Neural cell (in vitro differentiated cells): ENCODE measurements around the gene LRRC10B. TPM values are rescaled to one million over a fixed set of nuclear protein-coding genes. Genes with fewer than 3 reads are reported as not detected.

Experiments
- H2AFZ ChIP-seq: fragments of 200-600, 300-800 bp; sonication (generic), shearing (Covaris generic); 2 replicates; pipeline ENCODE4 v1.6.0; 2014; ENCODE audit warnings: low read depth, mild to moderate bottlenecking, antibody characterized with exemption, low read length, moderate library complexity
- H3F3A ChIP-seq: fragments of 200-600 bp; shearing (Covaris generic); 2 replicates; pipeline ENCODE4 v1.6.1; 2016; ENCODE audit warnings: mild to moderate bottlenecking, moderate library complexity, mixed read lengths, antibody characterized with exemption, low read length; ENCODE audit not compliant: insufficient read depth, poor library complexity, severe bottlenecking
- H3K27ac ChIP-seq: fragments of 200-600, 300-800 bp; sonication (generic), shearing (Covaris generic); 2 replicates; pipeline ENCODE4 v1.5.1; 2014; ENCODE audit warnings: mild to moderate bottlenecking, low read length, moderate library complexity
- H3K27me3 ChIP-seq: fragments of 300-800, 200-600 bp; sonication (generic), shearing (Covaris generic); 2 replicates; pipeline ENCODE4 v1.6.0; 2014; ENCODE audit warnings: mild to moderate bottlenecking, low read depth, low read length, moderate library complexity; ENCODE audit not compliant: insufficient read depth
- H3K36me3 ChIP-seq: fragments of 300-800, 200-600 bp; sonication (generic), shearing (Covaris generic); 2 replicates; pipeline ENCODE4 v1.5.1; 2014; ENCODE audit warnings: mild to moderate bottlenecking, antibody characterized with exemption, low read length, moderate library complexity; ENCODE audit not compliant: insufficient read depth
- H3K4me2 ChIP-seq: fragments of 300-800, 200-600 bp; sonication (generic), shearing (Covaris generic); 2 replicates; pipeline ENCODE4 v1.6.0; 2014; ENCODE audit warnings: mild to moderate bottlenecking, low read length
- H3K4me3 ChIP-seq: fragments of 300-800, 200-600 bp; sonication (generic), shearing (Covaris generic); 2 replicates; pipeline ENCODE4 v1.5.1; 2014; ENCODE audit warnings: mild to moderate bottlenecking, low read length, moderate library complexity
- H3K79me2 ChIP-seq: fragments of 200-600 bp; shearing (Covaris generic); replicated peaks from 2 replicates; pipeline ENCODE4 v1.6.0; 2014; ENCODE audit warnings: mild to moderate bottlenecking, low read length, moderate library complexity; ENCODE audit not compliant: insufficient read depth
- H3K9ac ChIP-seq: fragments of 300-800, 200-600 bp; sonication (generic), shearing (Covaris generic); 2 replicates; pipeline ENCODE4 v1.6.1; 2016; ENCODE audit warnings: mild to moderate bottlenecking, low read length, mixed read lengths
- H3K9me2 ChIP-seq: fragments of 200-600 bp; shearing (Covaris generic); 2 replicates; pipeline ENCODE4 v1.6.1; 2016; ENCODE audit warnings: mild to moderate bottlenecking, low read length, mixed read lengths; ENCODE audit not compliant: insufficient read depth
- H3K9me3 ChIP-seq: fragments of 200-600, 300-800 bp; sonication (generic), shearing (Covaris generic); 2 replicates; pipeline ENCODE4 v1.6.1; 2016; ENCODE audit warnings: mild to moderate bottlenecking, mixed run types, low read length, moderate library complexity, mixed read lengths
- H4K20me1 ChIP-seq: fragments of 200-600 bp; shearing (Covaris generic); 2 replicates; pipeline ENCODE4 v1.6.1; 2016; ENCODE audit warnings: mild to moderate bottlenecking, mixed run types; ENCODE audit not compliant: insufficient read depth
- CTCF ChIP-seq: fragments of 450-650 bp; IDR thresholded peaks from 2 replicates; pipeline ENCODE4 v1.5.1; 2014; ENCODE audit warnings: antibody characterized with exemption, mild to moderate bottlenecking, moderate library complexity; ENCODE audit not compliant: poor library complexity, severe bottlenecking
- EP300 ChIP-seq: fragments of 450-650 bp; conservative IDR thresholded peaks from 2 replicates; pipeline ENCODE4 v1.6.1; 2014; ENCODE audit warnings: antibody characterized with exemption, mild to moderate bottlenecking, moderate library complexity; ENCODE audit not compliant: poor library complexity, severe bottlenecking
- EZH2 ChIP-seq: fragments of 200-600, 300-800 bp; shearing (Covaris generic), sonication (generic); IDR thresholded peaks from 2 replicates; pipeline ENCODE4 v1.6.1; 2014; ENCODE audit warnings: antibody characterized with exemption, low read length, borderline replicate concordance, mild to moderate bottlenecking; ENCODE audit not compliant: insufficient read depth, poor library complexity, severe bottlenecking
- MXI1 ChIP-seq: fragments of 450-650 bp; conservative IDR thresholded peaks from 2 replicates; pipeline ENCODE4 v1.6.1; 2014; ENCODE audit warnings: antibody characterized with exemption, mild to moderate bottlenecking; ENCODE audit not compliant: poor library complexity, severe bottlenecking
- POLR2AphosphoS5 ChIP-seq: IDR thresholded peaks from 2 replicates; pipeline ENCODE4 v1.6.1; 2012
- RAD21 ChIP-seq: fragments of 450-650 bp; conservative IDR thresholded peaks from 2 replicates; pipeline ENCODE4 v1.6.1; 2014; ENCODE audit warnings: antibody characterized with exemption, mild to moderate bottlenecking, moderate library complexity
- REST ChIP-seq: IDR thresholded peaks from 2 replicates; pipeline ENCODE4 v1.6.1; 2012; ENCODE audit warnings: borderline replicate concordance
- SMC3 ChIP-seq: fragments of 450-650 bp; conservative IDR thresholded peaks from 2 replicates; pipeline ENCODE4 v1.6.1; 2014; ENCODE audit warnings: antibody characterized with exemption, mild to moderate bottlenecking, moderate library complexity; ENCODE audit not compliant: poor library complexity
- TAF1 ChIP-seq: IDR thresholded peaks from 2 replicates; pipeline ENCODE4 v1.6.1; 2012; ENCODE audit warnings: low read depth
- polyA plus RNA-seq: library from polyadenylated mRNA; depleted of rRNA; stranded (reverse); fragments of >200 nt; gene quantifications from 2 replicates; pipeline ENCODE4 v1.2.3, GENCODE V29; 2014

The LRRC10B gene
- polyA plus RNA-seq, 1 donor from 2014 or later = 12.4 TPM

- H3K79me2 ChIP-seq = no peaks in the 10 kb centered on the region
- H3K9ac ChIP-seq = no peak overlapping the region
- H3F3A ChIP-seq = no peaks in the 10 kb centered on the region
- no peaks in the 10 kb centered on the region for H4K20me1 ChIP-seq
- H2AFZ ChIP-seq = no peak overlapping the region
- H3K9me3 ChIP-seq = no peaks in the 10 kb centered on the region
- H3K4me2 ChIP-seq = no peak overlapping the region
- TF ChIP-seq EP300 (no peak), REST (no peak), POLR2AphosphoS5 (no peak), TAF1 (no peak), MXI1 (no peak), EZH2 (no peak), RAD21 (no peak), SMC3 (no peak), CTCF (no peak)
- H3K27ac ChIP-seq = no peak overlapping the region
- H3K4me3 ChIP-seq = no peak overlapping the region
- H3K9me2 ChIP-seq = no peaks in the 10 kb centered on the region
- H3K27me3 ChIP-seq = no peaks in the 10 kb centered on the region
- no peaks in the 10 kb centered on the region for H3K36me3 ChIP-seq
Measured at GRCh38 chr11:61536676-61537270, 28.2 kb downstream of the LRRC10B start.

DNA sequence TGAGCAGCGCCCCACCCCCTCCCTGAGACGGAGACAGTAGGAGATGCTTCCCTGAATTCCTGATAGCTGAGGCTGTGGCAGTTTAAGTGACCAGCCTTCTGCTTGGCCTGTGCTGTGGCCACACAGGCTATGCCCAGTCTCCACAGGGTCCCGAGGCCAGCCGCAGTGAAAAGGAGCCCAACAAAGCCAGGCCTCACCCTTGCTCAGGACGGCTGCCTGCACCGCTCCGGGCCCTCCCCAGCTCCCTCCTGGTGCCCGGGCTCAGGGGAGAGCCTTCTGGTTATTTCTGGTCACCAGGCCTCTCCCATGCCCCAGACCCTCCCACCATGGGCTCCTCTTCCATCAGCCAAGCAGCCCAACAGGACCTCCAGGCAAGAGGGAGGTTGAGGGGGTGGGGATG, 28.8 kb downstream of the LRRC10B start:
- H3K36me3 ChIP-seq = no peaks in the 10 kb centered on the region
- no peak overlapping the region for H3K27ac ChIP-seq
- TF ChIP-seq POLR2AphosphoS5 = no peak
- TF ChIP-seq RAD21 = no peak
- no peak for TF ChIP-seq SMC3
- TF ChIP-seq EP300 = no peak
- TF ChIP-seq CTCF = no peak
- no peak for TF ChIP-seq MXI1
- TF ChIP-seq TAF1 = no peak
- no peak for TF ChIP-seq REST
- TF ChIP-seq EZH2 = no peak

More for the DNA sequence above, 28.8 kb downstream of the LRRC10B start:
- H3K9me3 ChIP-seq = no peaks in the 10 kb centered on the region
- no peaks in the 10 kb centered on the region for H3K9me2 ChIP-seq
- no peaks in the 10 kb centered on the region for H4K20me1 ChIP-seq
- no peaks in the 10 kb centered on the region for H3F3A ChIP-seq
- no peaks in the 10 kb centered on the region for H3K79me2 ChIP-seq
- H3K9ac ChIP-seq = no peak overlapping the region
- no peak overlapping the region for H3K4me2 ChIP-seq
- H2AFZ ChIP-seq = no peak overlapping the region
- H3K4me3 ChIP-seq = no peak overlapping the region
- H3K27me3 ChIP-seq = no peaks in the 10 kb centered on the region
